Heart right ventricle (tissue), 16 donors: ENCODE data around the gene RNH1. TPM values are rescaled to one million over a fixed set of nuclear protein-coding genes. Genes with fewer than 3 reads are reported as not detected.
"Not testable (repeated sequence)": the region's sequence is repeated elsewhere in the genome, so short reads cannot be mapped to it uniquely, and the experiment has no call there.

Experiments
- ATAC-seq, 8 donors: fragments of 200-7000 bp; cut with Tn5 transposase; one replicate each; pipeline ENCODE4 v1.9.1; 2020; ENCODE audit warnings: mild to moderate bottlenecking in 8 of 8, moderate library complexity in 8 of 8, moderate number of reproducible peaks in 1 of 8
- DNase-seq, 2 donors: peaks; one replicate each; pipeline ENCODE4 v3.0.0-alpha.2; 2020
- H3K27ac ChIP-seq, 10 donors: fragments of 200-600 bp; sonication (generic) in 2 of 10; one replicate each; pipeline versions ENCODE4 v1.5.0 to v1.8.0; 2020 to 2022; ENCODE audit warnings: mild to moderate bottlenecking in 3 of 10
- H3K27me3 ChIP-seq, 7 donors: fragments of 200-600 bp; one replicate each; pipeline ENCODE4 v1.8.0; 2021 to 2022; ENCODE audit warnings: mild to moderate bottlenecking in 2 of 7
- H3K36me3 ChIP-seq, 9 donors: fragments of 200-600 bp; sonication (generic) in 1 of 9; one replicate each; pipeline versions ENCODE4 v1.5.0 to v1.8.0; 2020 to 2022; ENCODE audit warnings: mild to moderate bottlenecking in 2 of 9
- H3K4me1 ChIP-seq, 9 donors: fragments of 200-600 bp; sonication (generic) in 1 of 9; one replicate each; pipeline versions ENCODE4 v1.5.0 to v1.8.0; 2020 to 2022; ENCODE audit warnings: mild to moderate bottlenecking in 4 of 9
- H3K4me3 ChIP-seq, 10 donors: fragments of 200-600 bp; sonication (generic) in 2 of 10; one replicate each; pipeline versions ENCODE4 v1.5.0 to v1.8.0; 2020 to 2022; ENCODE audit warnings: mild to moderate bottlenecking in 7 of 10, moderate library complexity in 2 of 10
- H3K9me3 ChIP-seq, 11 donors: fragments of 200-600 bp in 10 of 11; sonication (generic) in 2 of 11; one replicate each; pipeline versions ENCODE4 v1.5.0 to v1.8.0; 2013 to 2022; ENCODE audit warnings: mild to moderate bottlenecking in 2 of 11, control low read depth in 1 of 11, moderate library complexity in 1 of 11
- WGBS, 2 donors: extraction: QIAGEN DNeasy Blood & Tissue Kit; methylation state at CpG; one replicate each; pipeline ENCODE4 v1.1.7; 2013; ENCODE audit warnings: inconsistent platforms in 1 of 2; 5-methylcytosine and 5-hydroxymethylcytosine counted together
- intact Hi-C, 10 donors: fragments of 100-400 bp; cut with DNase I; formaldehyde crosslinking; loops; one replicate each; pipeline versions ENCODE4 v1.11.1 to v1.14.2; 2022
- polyA plus RNA-seq, 2 donors: library from polyadenylated mRNA; stranded (reverse); fragments of 200-250 nt; gene quantifications; one replicate each; pipeline ENCODE4 v1.2.3, GENCODE V29; 2013
- total RNA-seq, 10 donors: library from RNA; stranded (reverse); fragmentation: NEBNext Ultra II Directional in 3 of 10; extraction: Animal tissue kit (Norgen Biotek cat#: 25700) in 3 of 10; gene quantifications; one replicate each; pipeline versions ENCODE4 v1.2.1 to v1.2.4, GENCODE V29; 2021 to 2023
- TF ChIP-seq, protein P1 (sequence below), 9 donors: fragments of 200-600 bp; sonication (generic) in 2 of 9; IDR thresholded peaks; one replicate each; pipeline versions ENCODE4 v1.5.0 to v1.8.0; 2021 to 2022; ENCODE audit warnings: antibody characterized with exemption in 9 of 9, mild to moderate bottlenecking in 5 of 9, moderate library complexity in 1 of 9
- donor health status: Arrhythmogenic right ventricular cardiomyopathy.
- donor health status: ischemic (EF 13 %, LVEDD 7.1; RV severe dilation, severe dysfunction).
- donor health status: healthy with polysubstance abuse.
- donor health status: DM: no; HTN: yes; CAD: no.
- donor health status: DM: no; HTN: no; CAD: no.
- donor health status: ischemic (EF 25% LVEDD 6.9; RV normal size, moderate dysfunction).
- donor health status: ischemic (EF 25% LVEDD 5.7; RV mildly dilated, moderate dysfunction).
- donor health status: healthy.
- donor health status: DM: yes; HTN: yes; CAD: no.
- donor health status: Ischemic cardiomyopathy.
- donor health status: ischemic (EF 35%, LVEDD 5.7; RV mildly dilated, moderate dysfunction).
- donor health status: nonischemic (EF 11% LVEDD 7.7; RV severe dilation, severe dysfunction).
- donor health status: DM: yes; HTN: yes; CAD: no.
- donor health status: PGD.
- donor health status: ischemic (EF 29% LVEDD 5.4; RV normal size, mild dysfunction).
- donor health status: nonischemic (EF 23%, LVEDD 6.1; RV moderate dilation, normal function).

The RNH1 gene
- total and polyA plus RNA-seq, 12 donors, result 37.4 to 221 (median 153) TPM

DNA sequence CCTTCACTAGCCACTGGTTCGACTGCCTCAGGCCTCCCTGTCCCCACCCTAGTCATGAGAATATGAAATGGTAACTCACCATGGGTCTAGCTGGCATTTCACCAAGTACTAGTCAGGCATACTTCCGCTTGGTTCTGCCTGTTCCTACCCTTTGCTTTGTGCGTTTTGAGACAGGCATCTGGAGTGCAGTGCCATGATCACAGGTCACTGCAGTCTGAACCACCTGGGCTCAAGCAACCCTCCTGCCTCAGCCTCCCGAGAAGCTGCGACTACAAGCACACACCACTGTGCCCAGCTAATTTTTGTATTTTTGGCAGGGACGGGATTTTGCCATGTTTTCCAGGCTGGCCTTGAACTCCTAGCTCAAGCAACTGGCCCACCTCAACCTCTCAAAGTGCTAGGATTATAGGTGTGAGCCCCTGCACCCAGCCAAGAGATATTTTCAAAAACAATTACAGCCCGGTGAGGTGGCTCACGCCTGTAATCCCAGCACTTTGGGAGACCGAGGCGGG is 14.2 kb upstream of the RNH1 start:
- no peak overlapping the region for H3K27ac ChIP-seq
- no peak for DNase-seq
- WGBS, 2 donors, result 86 to 87% methylated on average over 10 of the region's 10 CpGs
- H3K9me3 ChIP-seq, result peaks cover 0 to 9% (median 0%) of the 10 kb centered on the region in 11 donors
- H3K4me3 ChIP-seq, result no peak overlapping the region
- H3K4me1 ChIP-seq, result peaks cover 0 to 11% (median 5%) of the 10 kb centered on the region in 9 donors
- no peaks in the 10 kb centered on the region for H3K27me3 ChIP-seq
- TF ChIP-seq, protein P1, sequence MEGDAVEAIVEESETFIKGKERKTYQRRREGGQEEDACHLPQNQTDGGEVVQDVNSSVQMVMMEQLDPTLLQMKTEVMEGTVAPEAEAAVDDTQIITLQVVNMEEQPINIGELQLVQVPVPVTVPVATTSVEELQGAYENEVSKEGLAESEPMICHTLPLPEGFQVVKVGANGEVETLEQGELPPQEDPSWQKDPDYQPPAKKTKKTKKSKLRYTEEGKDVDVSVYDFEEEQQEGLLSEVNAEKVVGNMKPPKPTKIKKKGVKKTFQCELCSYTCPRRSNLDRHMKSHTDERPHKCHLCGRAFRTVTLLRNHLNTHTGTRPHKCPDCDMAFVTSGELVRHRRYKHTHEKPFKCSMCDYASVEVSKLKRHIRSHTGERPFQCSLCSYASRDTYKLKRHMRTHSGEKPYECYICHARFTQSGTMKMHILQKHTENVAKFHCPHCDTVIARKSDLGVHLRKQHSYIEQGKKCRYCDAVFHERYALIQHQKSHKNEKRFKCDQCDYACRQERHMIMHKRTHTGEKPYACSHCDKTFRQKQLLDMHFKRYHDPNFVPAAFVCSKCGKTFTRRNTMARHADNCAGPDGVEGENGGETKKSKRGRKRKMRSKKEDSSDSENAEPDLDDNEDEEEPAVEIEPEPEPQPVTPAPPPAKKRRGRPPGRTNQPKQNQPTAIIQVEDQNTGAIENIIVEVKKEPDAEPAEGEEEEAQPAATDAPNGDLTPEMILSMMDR (IDR thresholded peaks at IDR 0.05), result no peak
- H3K36me3 ChIP-seq, result no peaks in the 10 kb centered on the region
- no peak for ATAC-seq
- intact Hi-C loops, result no loop called here

DNA sequence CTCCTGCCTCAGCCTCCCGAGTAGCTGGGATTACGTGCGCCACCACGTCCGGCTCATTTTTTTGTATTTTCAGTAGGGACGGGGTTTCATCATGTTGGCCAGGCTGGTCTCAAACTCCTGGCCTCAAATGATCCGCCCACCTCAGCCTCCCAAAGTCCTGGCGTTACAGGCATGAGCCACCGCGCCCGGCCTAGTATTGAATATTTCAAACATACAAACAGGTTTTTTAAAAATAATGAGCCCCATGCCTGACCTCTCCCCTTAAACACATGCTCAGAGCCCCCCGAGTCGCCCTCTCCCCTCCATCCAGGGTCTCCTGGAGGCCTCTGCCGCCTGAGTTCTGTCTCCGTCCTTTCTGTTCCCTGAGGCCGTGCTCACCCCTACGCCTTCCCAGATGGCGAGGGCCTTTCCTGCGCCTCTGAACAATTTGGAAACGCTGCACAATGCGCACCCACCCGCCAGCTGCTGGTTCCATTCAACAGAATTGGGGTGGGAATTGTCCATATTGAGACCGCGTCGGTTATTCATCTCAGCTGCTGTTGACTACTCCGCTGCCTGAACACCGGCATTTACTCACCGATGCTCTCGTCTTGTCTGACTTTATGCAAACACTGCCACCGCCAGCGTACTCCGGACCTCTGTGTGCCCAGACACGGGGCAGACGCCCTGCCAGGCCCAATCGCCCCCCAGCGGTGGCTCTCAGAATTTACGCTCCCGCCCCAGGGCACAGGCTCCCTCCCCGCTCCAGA is 13.6 kb upstream of the RNH1 start:
- DNase-seq (peak in 1 of 2 donors; percentile 14), ATAC-seq (no peak)
- 92% methylated on average over 39 of the region's 39 CpGs for WGBS, 2 donors
- Histone ChIP-seq H3K36me3 (no peaks in the 10 kb centered on the region), H3K27me3 (no peaks in the 10 kb centered on the region), H3K27ac (no peak overlapping the region), H3K4me1 (peaks cover 0 to 11% (median 5%) of the 10 kb centered on the region in 9 donors), H3K9me3 (peaks cover 0 to 14% (median 0%) of the 10 kb centered on the region in 11 donors), H3K4me3 (no peak overlapping the region)
- TF ChIP-seq, protein P1 (IDR thresholded peaks at IDR 0.05), result peak in 1 of 9 donors; percentile 22
- intact Hi-C loops, result no loop called here

DNA sequence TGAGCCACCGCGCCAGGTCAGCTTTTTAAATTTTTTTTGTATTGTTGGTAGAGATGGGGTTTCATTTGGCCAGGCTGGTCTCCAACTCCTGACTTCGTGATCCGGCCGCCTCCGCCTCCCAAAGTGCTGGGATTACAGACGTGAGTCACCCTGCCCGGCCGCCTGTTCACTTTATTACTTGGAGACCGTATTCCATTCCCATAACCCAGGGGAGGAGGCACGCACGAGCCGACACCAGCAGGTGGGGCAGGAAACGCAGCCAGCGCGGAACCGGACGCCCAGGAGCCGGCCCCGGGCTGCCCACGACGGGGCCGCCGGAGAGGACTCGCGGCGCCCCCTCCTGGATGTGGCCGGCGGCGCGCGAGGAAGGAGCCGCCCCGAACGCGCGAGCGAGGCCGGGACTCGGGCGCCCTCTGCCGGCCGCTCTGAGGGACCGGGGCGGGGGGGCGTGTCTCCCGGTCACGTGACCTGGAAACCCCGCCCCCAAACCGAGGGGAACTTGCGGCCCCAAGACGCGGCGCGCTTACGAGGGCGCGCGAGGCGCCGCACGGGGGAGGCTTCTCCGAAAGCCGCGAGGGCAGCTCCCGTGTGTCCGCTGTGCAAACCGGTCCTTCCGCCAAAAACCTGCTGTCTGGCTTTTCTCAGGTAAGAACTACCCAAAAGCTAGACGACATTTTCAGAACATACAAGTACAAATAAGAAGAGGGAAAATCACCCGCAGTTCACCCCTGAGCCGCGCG is 11.6 kb upstream of the RNH1 start:
- H3K27me3 ChIP-seq, result no peaks in the 10 kb centered on the region
- H3K9me3 ChIP-seq, result peaks cover 0 to 14% (median 0%) of the 10 kb centered on the region in 11 donors
- DNase-seq, result peak; percentile 88 to 89
- peak; percentile 96 to 98 (median 97) for ATAC-seq
- peak overlapping the region in 9 of 10 donors; percentile 64 to 90 (median 79) for H3K27ac ChIP-seq
- H3K4me1 ChIP-seq, result peaks cover 0 to 11% (median 5%) of the 10 kb centered on the region in 9 donors
- TF ChIP-seq, protein P1 (IDR thresholded peaks at IDR 0.05), result peak in 8 of 9 donors; percentile 98 to 100 (median 100)
- H3K4me3 ChIP-seq, result peak overlapping the region in 8 of 10 donors; percentile 6 to 43 (median 32)
- intact Hi-C loops, result loop anchor here in 7 of 10 donors (1.0 to 10.0 kb wide), 7 partner anchors 56 to 124 kb away; partner anchors contain the start of genes PHRF1 (in 1 of the 7) and PKP3 (in 1 of the 7)
- H3K36me3 ChIP-seq, result peaks cover 0 to 20% (median 0%) of the 10 kb centered on the region in 9 donors
- WGBS, 2 donors, result 7 to 8% methylated on average over 73 to 74 of the region's 74 CpGs

DNA sequence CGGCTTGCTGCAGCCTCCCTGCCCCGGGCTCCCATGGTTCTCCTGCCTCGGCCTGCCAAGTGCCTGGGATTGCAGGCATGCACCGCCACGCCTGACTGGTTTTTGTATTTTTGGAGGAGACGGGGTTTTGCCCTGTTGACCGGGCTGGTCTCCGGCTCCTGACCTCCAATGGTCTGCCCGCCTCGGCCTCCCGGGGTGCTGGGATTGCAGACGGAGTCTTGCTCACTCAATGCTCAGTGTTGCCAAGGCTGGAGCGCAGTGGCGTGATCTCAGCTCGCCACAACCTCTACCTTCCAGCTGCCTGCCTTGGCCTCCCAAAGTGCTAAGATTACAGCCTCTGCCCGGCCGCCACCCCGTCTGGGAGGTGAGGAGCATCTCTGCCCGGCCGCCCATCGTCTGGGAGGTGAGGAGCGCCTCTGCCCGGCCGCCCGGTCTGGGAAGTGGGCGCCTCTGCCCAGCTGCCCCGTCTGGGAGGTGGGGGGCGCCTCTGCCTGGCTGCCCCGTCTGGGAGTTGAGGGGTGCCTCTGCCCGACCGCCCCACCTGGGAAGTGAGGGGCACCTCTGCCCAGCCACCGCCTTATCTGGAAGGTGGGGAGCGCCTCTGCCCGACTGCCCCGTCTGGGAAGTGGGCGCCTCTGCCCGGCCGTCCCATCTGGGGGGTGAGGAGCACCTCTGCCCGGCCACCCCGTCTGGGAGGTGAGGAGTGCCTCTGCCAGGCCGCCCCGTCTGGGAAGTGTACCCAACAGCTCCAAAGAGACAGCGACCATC is 10.1 kb upstream of the RNH1 start:
- Histone ChIP-seq H3K9me3 (peaks cover 0 to 14% (median 0%) of the 10 kb centered on the region in 11 donors), H3K4me1 (peaks cover 0 to 11% (median 5%) of the 10 kb centered on the region in 9 donors), H3K36me3 (peaks cover 0 to 35% (median 0%) of the 10 kb centered on the region in 9 donors)
- H3K27me3 ChIP-seq, H3K27ac ChIP-seq, H3K4me3 ChIP-seq, DNase-seq: not testable (repeated sequence)
- intact Hi-C loops, result loop anchor here in 5 of 10 donors (5.0 to 10.0 kb wide), 5 partner anchors 58 to 122 kb away; partner anchors contain the start of genes PHRF1 (in 1 of the 5) and PKP3 (in 1 of the 5)
- peak in 1 of 8 donors; percentile 7 for ATAC-seq
- WGBS, 2 donors, result 97 to 98% methylated on average over 43 of the region's 43 CpGs
